Left renal pelvis (tissue), 4 donors: Measurements from ENCODE around the gene PNMT. TPM values are rescaled to one million over a fixed set of nuclear protein-coding genes. Genes with fewer than 3 reads are reported as not detected.
"Not testable (repeated sequence)": the region's sequence is repeated elsewhere in the genome, so short reads cannot be mapped to it uniquely, and the experiment has no call there.

ENCODE experiments used
- DNase-seq, 4 donors: peaks; one replicate each; pipeline ENCODE4 v3.0.0-alpha.2; 2013; ENCODE audit warnings: low read depth in 4 of 4, low spot score in 3 of 4
- polyA plus RNA-seq, 4 donors: library from polyadenylated mRNA; unstranded; fragments of 120-200 nt; gene quantifications; one replicate each; pipeline ENCODE4 v1.2.1, GENCODE V29; 2013; ENCODE audit not compliant: insufficient read length in 4 of 4

Gene PNMT
- polyA plus RNA-seq, 4 donors = 0.22 to 4.5 (median 1.8) TPM

GRCh38 chr17:39704821-39705551 lies 36.7 kb downstream of the PNMT start:
- DNase-seq = no peak

DNA sequence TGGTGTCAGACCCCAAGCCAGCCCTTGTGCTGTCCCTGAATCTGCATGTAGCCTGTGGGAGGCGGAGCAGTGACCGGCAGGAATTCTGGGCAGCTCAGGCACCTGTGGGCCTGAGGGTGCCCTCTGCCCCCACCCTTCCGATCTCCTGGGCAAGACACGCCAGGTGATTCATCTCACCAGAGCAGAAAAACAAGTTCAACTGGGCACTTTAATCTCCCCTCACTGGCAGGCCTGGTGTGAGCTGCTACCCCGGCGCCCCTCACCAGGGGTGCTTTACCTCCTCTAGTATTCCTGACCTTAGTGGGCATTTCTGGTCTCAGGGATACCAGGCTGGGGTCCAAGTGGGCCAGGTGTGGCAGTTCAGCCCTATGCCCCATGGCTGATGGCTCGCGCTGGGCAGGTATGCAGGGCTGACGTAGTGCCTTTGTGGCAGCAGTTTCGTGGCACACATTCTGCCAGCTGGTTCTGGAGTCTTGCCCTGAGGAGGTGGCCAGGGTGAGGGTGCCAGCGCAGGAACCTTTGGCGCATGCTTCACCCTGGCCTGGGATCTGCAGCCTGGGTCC lies 37.6 kb downstream of the PNMT start:
- DNase-seq = no peak

DNA sequence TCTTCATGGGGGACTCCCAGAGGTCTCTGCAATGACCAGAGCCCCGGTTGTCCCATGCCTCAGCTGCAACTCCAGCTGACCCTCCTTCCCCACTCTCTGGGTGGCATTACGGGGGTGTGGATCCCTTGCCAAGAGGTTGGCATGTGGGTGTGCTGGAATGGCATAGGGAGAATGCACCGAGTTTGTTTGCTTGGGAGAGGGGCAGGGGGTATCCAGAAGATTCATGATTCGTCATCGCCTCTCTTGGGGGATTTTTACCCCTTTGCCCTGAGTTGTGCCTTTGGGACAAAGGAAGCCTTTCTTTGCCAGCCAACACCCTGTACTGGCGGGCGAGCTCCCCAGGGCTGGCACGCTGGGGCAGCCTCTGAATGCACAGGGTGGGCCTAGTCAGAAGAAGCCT lies 38.1 kb downstream of the PNMT start:
- no peak for DNase-seq

GRCh38 chr17:39706921-39707337 lies 38.7 kb downstream of the PNMT start:
- no peak for DNase-seq

- no peak for DNase-seq
Observed at GRCh38 chr17:39709319-39709997, 41.2 kb downstream of the PNMT start.

DNA sequence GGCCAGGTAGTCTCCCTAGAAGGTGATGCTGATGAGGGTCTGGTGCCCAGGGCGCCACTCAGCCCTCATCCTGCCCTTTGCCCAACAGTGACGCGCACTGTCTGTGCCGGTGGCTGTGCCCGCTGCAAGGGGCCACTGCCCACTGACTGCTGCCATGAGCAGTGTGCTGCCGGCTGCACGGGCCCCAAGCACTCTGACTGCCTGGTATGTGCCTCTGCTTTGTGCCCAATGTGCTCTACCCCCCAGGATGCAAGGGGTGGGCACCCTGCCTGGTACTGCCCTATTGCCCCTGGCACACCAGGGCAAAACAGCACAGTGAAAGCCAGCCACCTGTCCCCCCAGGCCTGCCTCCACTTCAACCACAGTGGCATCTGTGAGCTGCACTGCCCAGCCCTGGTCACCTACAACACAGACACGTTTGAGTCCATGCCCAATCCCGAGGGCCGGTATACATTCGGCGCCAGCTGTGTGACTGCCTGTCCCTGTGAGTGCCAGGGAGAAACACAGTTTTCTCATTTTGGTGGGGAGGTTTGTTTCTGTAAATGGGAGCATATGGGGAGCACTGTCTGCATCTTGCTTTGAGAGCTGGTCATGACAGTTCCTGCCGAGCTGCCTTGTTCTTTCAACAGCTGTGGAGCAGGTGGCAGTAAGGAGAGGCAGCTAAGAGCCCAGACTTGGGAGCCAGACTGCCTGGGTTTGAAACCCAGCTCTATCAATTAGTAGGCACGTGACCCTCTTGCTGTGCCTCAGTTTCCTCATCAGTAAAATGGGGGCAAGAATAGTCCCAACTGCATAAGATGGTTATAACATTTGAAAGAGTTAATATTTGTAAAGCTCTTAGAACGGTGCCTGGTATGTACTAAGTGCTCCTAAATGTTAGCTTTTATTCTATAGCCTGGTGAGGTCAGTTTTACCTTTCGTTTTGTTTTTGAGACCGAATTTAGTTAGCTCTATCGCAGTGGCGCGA lies 42.0 kb downstream of the PNMT start:
- DNase-seq = no peak

DNA sequence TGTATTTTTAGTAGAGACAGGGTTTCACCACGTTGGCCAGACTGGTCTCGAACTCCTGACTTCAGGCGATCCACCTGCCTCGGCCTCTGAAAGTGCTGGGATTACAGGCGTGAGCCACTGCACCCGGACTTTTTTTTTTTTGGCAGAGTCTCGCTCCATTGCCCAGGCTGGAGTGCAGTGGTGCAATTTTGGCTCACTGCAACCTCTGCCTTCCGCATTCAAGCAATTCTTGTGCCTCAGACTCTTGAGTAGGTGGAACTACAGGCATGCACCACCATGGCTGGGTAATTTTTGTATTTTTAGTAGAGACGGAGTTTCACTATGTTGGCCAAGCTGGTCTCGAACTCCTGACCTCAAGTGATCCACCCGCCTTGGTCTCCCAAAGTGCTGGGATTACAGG lies 42.8 kb downstream of the PNMT start:
- DNase-seq = not testable (repeated sequence)

DNA sequence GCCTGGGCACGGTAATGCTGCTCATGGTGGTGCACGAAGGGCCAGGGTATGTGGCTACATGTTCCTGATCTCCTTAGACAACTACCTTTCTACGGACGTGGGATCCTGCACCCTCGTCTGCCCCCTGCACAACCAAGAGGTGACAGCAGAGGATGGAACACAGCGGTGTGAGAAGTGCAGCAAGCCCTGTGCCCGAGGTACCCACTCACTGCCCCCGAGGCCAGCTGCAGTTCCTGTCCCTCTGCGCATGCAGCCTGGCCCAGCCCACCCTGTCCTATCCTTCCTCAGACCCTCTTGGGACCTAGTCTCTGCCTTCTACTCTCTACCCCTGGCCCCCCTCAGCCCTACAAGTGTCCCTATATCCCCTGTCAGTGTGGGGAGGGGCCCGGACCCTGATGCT lies 43.6 kb downstream of the PNMT start:
- no peak for DNase-seq

DNA sequence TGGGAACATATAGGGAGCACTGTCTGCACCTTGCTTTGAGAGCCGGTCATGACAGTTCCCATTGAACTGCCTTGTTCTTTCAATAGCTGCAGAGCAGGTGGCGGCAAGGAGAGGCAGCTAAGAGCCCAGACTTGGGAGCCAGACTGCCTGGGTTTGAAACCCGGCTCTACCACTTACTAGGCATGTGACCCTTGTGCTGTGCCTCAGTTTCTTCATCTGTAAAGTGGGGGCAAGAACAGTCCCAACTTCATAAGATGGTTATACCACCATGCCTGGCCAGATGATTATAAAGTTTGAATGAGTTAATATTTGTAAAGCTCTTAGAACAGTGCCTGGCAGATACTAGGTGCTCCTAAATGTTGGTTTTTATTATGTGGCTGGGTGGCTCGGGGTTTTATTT lies 46.0 kb downstream of the PNMT start:
- no peak for DNase-seq

DNA sequence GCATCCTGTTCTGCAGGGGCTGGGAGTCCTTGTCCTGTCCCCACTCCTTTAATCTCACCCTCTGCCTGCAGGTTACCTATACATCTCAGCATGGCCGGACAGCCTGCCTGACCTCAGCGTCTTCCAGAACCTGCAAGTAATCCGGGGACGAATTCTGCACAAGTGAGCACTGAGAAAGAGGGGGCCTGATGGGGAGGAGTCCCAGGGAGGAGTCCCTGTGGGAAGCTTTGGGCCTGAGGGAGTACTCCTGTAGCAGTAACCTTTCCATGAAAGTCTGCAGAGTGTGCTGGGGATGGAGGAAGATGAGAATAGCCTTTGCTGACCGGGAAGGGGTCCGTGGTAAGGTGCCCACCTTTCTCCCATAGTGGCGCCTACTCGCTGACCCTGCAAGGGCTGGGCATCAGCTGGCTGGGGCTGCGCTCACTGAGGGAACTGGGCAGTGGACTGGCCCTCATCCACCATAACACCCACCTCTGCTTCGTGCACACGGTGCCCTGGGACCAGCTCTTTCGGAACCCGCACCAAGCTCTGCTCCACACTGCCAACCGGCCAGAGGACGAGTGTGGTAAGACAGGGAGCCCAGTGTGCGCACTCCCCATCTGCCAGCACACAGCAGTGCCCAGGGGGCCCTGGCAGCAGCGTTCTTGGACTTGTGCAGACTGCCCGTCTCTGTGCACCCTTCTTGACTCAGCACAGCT lies 47.3 kb downstream of the PNMT start:
- no peak for DNase-seq

GRCh38 chr17:39716073-39716818 lies 48.0 kb downstream of the PNMT start:
- DNase-seq = no peak

DNA sequence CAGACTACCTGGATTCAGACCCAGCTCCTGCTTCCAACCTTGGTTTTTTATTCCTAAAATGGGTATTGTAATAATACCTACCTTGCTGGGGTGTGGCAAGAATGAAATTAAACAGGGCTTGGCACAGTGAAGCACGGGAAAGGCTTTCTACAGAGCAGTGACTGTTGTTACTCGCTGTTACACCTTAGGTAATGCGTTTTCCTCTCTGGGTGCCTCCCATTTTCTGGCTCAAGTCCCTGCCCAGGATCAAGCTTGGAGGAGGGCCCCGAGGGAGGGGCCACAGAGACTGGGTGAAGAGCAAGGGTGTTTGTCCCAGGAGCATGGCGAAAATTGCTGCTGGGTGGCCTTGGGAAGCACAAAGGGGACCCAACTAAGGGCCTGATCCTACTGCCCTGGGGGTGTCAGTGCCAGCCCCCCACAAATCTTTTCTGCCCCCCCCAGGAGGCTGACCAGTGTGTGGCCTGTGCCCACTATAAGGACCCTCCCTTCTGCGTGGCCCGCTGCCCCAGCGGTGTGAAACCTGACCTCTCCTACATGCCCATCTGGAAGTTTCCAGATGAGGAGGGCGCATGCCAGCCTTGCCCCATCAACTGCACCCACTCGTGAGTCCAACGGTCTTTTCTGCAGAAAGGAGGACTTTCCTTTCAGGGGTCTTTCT lies 48.8 kb downstream of the PNMT start:
- DNase-seq = no peak

DNA sequence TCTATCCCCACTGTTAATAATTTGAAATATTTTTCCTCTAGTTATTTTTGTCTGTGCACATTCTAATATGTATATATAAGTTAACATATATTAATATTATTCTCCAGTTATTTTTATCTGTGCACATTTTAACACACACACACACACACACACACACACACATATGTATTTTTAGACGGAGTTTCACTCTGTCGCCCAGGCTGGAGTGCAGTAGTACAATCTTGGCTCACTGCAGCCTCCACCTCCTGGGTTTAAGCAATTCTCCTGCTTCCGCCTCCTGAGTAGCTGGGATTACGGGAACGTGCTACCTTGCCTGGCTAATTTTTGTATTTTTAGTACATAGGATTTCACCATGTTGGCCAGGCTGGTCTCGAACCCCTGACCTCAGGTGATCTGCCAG lies 49.4 kb downstream of the PNMT start:
- no peak for DNase-seq

GRCh38 chr17:39719563-39720355 lies 51.5 kb downstream of the PNMT start:
- DNase-seq = no peak
